ENCODE results near the gene SSH2.
"Not testable (repeated sequence)": the region's sequence is repeated elsewhere in the genome, so short reads cannot be mapped to it uniquely, and the experiment has no call there.

The SSH2 gene, protein sequence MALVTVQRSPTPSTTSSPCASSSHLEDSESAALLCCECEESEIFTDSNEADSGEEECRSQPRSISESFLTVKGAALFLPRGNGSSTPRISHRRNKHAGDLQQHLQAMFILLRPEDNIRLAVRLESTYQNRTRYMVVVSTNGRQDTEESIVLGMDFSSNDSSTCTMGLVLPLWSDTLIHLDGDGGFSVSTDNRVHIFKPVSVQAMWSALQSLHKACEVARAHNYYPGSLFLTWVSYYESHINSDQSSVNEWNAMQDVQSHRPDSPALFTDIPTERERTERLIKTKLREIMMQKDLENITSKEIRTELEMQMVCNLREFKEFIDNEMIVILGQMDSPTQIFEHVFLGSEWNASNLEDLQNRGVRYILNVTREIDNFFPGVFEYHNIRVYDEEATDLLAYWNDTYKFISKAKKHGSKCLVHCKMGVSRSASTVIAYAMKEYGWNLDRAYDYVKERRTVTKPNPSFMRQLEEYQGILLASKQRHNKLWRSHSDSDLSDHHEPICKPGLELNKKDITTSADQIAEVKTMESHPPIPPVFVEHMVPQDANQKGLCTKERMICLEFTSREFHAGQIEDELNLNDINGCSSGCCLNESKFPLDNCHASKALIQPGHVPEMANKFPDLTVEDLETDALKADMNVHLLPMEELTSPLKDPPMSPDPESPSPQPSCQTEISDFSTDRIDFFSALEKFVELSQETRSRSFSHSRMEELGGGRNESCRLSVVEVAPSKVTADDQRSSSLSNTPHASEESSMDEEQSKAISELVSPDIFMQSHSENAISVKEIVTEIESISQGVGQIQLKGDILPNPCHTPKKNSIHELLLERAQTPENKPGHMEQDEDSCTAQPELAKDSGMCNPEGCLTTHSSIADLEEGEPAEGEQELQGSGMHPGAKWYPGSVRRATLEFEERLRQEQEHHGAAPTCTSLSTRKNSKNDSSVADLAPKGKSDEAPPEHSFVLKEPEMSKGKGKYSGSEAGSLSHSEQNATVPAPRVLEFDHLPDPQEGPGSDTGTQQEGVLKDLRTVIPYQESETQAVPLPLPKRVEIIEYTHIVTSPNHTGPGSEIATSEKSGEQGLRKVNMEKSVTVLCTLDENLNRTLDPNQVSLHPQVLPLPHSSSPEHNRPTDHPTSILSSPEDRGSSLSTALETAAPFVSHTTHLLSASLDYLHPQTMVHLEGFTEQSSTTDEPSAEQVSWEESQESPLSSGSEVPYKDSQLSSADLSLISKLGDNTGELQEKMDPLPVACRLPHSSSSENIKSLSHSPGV (N-terminal part only)

DNA sequence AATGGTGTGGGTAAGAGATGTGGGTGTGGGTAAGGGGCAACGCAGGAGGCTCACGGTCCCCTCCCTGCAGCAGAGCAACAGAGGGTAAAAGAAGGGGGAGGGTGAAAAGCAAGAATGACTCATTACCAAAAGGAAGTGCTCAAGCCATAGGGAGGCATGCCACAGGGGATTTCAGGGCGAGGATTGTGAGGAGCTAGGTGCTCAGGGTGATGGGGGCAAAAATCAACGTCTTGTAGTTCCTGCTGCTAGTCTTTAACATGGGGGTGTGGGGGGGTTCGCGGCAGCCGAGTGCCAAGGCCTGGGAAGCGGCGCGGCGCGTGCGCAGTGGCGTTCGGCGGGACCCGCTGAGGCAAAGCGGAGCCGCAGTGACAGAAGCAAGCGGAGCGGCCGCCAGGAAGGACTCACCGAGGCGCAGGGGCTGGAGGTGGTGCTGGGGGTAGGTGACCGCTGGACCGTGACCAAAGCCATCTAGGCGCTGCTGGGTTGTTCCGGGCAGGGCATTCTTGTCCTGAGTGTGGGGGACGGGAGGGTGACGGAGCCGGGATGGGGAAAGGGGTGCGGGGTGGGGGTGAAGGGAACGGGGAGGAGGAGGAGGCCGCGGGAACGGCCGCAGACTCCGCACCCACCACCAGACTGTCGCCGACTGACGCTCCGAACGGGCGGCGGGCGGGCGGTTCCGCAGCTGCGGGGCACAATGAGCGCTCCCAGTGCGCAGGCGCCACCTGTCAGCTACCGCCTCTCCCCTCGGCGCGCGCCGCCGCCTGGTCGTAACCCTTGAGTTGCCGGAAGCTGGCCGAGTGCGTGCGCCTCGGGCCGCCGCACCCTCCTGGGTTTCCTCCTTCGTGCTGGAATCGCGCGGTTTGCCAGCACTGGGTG, at the start of gene SSH2:
TSS of gene SSH2 (minus strand) at position 696 of the 876 bp plus-strand sequence. CDS start at position 468, 228 bp downstream.
- peak; percentile 92 for DNase-seq

DNA sequence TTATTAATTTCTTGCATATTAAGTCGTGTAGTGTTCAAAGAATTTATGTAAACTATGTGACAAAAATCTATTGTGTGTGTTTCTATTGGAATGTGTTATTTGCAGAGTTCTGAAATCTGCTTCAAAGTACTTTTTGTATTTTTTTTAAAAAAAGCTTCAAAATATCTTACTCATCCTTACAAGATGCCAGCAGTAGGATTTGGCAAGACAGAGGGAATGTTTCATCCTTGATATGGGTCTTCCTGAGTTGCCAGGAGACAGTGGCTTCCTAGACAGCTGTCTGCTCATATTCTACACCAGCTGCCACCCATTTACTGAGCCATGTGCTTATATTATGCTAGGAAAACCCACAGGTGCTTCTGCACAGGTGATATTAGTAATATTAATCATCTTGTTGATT, 47.8 kb upstream of the SSH2 start:
- peak; percentile 40 for DNase-seq

DNA sequence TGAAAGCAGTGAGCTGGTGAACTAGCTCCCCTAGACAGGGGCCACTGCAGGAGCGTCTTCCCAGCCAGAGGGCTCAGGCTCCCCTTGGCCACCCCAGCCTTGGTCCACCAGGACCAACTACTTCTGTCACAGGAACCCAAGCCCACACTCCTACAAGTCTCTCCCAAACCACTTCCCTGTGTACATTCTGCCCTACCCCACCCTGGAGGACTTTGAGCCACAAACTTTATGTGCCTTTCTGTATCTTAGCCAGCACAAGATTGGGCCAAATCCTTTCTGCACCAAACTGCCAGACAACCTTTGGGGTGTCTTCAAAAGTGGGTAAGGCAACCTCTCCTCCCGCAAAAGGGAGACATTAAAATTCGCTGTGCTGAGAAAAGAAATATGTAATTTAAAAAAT, 43.0 kb upstream of the SSH2 start:
- no peak for DNase-seq

DNA sequence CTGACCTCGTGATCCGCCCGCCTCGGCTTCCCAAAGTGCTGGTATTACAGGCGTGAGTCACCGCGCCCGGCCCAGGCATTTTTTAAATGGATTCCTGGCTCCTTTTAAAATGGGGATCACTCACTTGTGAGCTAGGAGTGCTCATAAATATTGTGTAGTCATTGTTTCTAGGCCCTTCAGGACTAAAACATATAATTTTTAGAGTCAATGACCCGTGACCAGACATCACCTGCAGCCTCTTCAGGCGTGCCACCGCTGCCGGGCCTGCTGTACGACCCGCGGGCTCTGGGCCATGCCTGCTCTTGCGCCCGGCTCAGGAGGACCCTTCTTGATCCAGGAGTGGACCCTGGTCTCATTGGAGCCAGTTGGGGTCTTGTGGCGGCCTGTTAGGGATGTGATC, 42.2 kb upstream of the SSH2 start:
- DNase-seq: no peak

DNA sequence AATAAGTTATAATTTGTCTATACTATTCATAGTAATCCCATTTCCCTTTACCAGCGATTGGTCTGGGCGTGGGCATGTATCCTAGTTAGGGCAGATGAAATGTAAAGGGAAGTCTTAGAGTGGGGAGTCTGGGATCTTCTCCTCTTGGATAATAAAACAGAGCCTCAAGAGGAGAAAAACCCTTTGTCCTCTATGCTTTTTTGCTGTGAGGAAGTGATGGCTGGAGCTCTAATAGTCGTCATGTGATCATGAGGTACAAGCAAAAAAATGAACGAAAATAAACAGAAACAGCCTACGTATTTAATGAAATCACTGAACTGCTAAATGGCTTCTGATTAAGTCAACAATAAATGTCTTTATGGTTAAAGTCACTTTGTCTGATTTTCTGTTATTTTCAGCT, 38.2 kb upstream of the SSH2 start:
- DNase-seq: no peak

DNA sequence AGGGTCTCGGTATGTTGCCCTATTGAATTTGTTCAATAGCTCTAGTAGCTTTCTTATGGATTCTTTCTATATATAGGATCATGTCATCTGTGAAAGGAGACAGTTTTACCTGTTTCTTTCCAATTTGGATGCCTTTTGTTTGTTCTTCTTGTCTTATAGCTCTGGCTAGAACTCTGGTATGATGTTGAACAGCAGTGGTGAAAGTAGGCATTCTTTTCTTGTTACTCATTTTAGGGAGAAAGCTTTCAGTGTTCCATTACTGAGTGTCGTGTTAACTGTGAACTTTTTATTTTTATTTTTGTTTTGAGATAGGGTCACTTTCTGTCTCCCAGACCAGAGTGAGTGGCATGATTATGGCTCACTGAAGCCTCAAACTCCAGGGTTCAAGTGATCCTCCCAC, 32.6 kb upstream of the SSH2 start:
- DNase-seq: peak; percentile 17

DNA sequence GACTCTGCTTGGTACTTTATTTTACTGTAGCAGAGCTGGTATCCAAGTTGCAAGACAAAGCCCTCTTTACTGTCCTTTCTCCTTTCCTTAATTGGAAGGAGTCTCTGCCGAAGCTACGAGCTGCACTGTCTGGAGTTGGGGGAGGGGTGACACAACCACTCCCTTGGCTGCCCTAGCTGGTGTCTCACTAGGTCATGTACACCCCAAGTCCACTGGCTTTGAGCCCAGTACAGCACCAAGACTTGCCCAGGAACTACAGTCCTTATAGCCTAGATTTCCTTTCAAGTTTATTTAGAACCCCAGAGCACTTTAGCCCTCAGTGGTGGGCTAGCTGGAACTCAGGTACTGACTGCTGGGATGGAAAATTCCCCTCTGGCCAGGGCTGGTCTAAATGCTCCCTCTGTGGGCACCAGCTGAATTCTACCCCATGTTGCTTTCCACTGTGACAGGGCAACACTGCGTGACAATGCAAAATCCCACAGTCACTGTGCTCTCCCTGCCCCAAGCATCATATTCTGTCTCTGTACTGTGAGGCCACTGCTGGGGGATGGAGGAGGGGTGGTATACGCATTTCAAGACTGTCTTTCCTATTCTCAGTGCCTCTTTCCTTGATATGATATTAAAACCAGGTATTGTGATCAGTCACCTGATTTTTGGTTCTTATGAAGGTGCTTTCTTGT, 29.8 kb upstream of the SSH2 start:
- peak; percentile 33 for DNase-seq

DNA sequence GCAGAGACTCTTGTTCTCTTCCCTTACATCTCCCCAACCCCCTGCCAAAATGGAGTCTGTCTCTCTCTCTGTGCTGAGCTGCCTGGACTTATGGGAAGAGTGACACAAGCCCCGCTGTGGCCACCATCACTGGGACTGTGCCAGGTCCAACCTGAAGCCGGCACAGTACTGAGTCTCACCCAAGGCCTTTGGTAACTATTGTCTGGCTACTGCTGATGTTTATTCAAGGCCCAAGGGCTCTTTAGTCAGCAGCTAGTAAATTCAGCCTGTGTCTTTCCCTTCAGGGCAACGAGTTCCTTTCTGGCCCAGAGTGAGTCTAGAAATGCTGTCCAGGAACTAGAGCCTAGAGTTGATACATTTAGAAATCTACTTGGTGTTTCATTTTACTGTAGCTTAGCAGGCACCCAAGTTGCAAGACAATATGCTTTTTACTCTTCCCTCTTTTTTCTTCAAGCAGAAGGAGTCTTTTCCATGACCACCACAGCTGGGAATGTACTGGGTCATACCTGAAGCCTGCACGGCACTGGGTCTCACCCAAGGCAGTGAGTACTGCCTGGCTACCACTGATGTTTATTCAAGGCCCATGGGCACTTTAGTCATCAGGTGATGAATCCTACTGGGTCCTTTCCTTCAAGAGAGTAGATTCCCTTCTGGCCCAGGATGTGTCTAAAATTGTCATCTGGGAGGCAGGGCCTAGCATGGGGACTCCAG, 29.1 kb upstream of the SSH2 start:
- peak; percentile 58 for DNase-seq

DNA sequence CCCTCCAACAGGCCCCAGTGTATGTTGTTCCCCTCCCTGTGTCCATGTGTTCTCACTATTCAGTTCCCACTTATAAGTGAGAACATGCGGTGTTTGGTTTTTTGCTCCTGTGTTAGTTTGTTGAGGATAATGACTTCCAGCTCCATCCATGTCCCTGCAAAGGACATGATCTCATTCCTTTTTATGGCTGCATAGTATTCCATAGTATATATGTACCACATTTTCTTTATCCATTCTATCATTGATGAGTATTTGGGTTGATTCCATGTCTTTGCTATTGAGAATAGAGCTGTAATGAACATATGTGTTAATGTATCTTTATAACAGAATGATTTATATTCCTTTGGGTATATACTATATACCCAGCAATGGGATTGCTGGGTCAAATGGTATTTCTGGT, 27.5 kb upstream of the SSH2 start:
- DNase-seq: not testable (repeated sequence)

DNA sequence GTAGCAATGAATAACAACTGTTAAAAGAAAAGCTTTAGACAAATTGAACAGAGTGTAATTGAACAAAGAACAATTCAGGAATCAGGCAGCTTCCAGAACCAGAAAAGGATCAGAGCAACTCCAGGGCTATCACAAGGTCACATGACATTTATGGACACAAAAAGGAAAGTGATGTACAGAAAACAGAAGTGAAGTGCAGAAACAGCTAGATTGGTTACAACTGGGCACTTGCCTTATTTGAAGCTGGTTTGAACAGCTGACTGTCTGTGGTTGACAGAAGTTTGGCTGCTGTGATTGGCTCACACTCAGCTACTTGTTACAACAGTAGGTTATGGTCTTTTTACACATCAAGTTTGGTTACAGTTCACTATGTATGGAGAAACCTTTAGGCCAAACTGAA, 26.2 kb upstream of the SSH2 start:
- no peak for DNase-seq

DNA sequence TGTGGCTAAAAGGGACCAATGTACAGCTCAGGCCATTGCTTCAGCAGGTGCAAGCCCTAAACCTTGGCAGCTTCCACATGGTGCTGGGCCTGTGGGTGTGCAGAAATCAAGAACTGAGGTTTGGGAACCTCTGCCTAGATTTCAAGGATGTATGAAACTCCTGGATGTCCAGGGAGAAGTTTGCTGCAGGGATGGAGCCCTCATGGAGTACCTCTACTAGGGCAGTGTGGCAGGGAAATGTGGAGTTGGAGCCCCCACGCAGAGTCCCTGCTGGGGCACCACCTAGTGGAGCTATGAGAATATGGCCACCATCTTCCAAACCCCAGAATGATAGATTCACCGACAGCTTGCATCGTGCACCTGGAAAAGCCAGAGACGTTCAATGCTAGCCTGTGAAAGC, 24.4 kb upstream of the SSH2 start:
- no peak for DNase-seq

DNA sequence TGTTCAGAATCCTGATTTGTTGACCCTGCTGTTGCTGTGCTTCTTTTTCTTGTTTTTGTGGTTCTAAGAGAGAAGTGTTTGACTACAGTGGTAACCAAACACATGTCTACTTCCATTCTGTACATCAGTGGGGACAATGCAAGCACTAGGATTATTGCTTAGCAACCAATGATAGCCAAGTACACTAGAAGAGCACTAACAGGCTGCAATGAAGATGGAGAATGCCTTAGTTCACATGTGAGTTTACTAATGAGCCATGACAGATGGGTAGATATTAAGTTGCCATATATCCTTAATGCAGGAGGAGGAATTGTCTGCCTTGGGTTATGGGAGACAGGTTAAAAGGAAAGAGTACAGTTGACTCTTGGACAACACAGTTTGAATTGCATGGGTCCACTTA, 19.7 kb upstream of the SSH2 start:
- no peak for DNase-seq

DNA sequence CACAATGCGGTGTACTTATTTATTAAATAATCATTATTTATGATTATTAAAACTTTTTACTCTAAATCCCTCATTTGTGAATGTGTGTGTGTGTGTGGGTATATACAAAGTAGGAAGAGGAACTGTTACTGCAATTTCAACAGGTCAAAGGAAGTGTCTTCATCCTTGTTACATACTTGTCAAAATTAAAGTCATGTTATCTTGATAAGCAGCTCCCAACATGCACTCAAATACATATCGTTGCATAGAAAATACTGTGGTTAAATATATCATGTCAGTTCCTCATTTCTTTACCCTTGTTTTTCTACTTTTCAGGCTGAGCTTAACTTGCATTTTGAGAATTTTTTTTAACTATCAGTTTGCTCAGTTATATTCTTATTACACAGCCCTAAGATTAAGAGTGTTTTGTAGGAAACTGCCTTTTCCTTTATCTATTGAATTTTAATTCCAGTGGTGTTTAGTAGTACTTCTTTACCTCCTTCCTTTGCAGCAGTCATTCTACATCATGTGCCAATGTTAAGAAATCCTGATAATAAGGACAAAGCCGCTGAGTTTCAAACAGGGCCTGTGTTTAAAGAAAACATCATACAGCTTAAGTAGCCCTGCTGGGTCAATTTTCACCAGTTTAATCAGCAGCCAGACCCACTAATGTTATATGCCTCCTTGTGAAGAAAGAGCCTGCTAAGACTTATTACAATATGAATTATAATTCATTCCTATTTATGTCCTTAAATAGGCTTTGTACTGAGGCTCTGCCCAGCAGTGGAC, 18.6 kb upstream of the SSH2 start:
- DNase-seq: no peak

DNA sequence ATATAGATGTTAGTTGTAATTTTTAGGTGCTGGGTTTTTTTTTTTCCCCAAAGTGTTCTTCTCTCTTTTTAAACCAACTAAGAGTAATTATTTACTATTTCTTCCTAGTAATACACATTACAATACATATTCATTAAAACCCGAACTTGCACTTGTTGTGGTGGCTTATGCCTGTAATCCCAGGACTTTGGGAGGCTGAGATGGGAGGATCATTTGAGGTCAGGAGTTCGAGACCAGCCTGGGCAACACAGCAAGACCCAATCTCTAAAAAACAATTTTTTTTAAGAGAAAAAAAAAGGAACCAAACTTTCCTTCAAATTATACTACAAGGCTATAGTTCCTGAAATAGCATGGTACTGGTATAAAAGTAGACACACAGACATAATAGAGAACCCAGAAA, 15.3 kb upstream of the SSH2 start:
- DNase-seq: no peak

DNA sequence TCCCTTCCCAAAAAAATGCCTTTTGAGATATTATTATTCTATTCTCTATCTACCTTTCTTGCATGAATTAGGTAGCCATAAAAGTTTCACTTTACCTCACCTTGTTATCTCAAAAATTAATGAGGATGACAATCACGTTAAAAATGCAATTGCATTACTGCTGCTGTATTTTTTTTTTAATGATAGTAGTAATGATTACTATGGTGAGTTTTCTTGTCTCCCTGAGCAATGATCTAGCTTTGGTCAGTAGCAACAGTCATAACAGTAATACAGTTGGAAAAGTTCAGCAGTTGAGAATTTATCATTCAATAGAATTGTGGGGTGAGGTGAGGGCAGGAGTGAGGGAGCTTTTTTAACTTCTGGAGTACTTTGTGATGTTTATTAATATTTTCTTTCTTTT, 11.3 kb upstream of the SSH2 start, which contains the start of gene EFCAB5:
TSS of gene EFCAB5 (plus strand) at position 301 of the 400 bp plus-strand sequence. CDS start 163 bp downstream, outside the sequence.
- no peak for DNase-seq

DNA sequence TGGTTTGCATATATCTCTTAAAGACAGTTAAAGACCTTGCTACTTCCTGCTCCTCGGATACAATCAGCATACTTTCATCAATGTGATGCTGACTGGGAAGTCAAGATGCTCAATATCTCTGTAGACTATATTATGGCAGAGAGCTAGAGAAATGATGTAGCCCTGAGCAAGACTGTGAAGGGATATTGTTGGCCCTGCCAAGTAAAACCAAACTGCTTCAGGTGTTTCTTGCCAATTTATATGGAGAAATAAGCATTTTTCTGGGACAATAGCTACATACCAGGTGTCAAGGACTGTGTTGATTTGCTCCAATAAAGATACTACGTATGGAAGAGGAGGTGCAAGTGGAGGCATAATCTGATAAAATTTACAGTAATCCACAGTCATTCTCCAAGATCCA, 6.7 kb upstream of the SSH2 start:
- no peak for DNase-seq

DNA sequence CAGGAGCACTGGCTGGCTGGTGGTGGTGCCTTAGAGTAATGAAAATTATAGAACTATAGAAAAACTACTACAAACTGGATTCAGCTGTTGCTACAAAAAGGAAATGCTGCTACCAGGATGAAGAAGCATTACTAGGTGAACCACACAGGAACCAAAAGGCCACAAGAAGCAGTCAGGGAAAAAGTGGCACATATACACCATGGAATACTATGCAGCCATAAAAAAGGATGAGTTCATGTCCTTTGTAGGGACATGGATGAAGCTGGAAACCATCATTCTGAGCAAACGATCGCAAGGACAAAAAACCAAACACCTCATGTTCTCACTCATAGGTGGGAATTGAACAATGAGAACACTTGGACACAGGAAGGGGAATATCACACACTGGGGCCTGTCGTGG, 5.9 kb upstream of the SSH2 start:
- DNase-seq: not testable (repeated sequence)

DNA sequence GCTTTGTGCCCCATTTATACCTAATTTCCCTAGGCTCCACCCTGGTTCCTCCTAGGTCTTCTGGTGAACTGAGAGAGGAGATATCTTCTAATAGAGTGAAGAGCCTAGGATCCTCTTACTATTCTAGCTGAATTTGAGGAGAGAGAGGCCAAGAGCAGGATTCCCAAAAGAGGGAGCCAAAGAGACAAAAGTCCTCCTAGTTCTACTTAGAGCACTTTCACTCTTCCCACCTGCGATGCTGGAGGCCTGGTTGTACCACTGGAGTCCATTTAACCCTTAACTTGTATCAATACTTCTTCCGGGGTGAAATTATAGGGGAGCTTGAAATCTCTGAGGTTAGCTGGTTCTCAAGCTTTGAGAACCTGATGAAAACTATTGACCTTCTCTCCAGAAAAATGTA, 3.4 kb upstream of the SSH2 start:
- DNase-seq: peak; percentile 32

DNA sequence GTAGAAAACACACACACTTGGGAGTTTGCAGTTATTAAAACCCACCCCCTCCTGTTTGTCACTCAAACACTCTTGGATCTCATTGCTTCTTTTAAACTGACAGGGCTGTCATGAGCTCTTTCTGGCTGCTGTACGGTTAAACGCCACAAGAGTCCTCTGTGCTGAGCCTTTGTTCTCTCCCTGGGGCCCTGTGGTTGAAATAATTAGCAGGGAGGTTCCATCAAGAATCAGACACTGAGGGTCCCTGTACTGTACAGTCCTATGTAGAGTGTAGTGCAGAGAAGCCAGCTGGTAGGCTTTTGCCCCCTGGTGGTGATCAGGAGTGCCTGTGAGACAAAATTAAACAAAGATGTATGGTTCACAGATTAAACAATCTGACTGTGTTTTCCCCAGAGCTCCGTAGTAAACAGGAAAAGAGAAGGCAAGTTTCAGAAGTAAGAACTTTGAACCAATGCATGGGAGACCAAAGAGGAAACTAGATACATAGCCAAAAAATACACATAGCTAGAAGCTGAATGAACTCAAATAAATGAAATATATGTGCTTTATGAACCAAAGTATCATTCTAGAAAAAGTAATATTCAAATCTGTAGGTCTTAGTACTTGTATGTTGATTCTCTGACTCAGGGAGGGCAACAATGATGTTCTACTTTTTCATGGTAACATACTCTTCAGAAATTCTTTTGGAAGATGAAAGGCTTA, 1.4 kb upstream of the SSH2 start:
- DNase-seq: peak; percentile 83

Data from EL (cell line).